Large intestine (tissue), 3 donors: ENCODE measurements around the gene LHFPL6. TPM values are rescaled to one million over a fixed set of nuclear protein-coding genes. Genes with fewer than 3 reads are reported as not detected.

Source experiments
- DNase-seq, 2 donors: peaks; one replicate each; pipeline versions ENCODE4 v3.0.0 to v3.0.0-alpha.2; 2013
- H3K27ac ChIP-seq: one replicate; pipeline ENCODE4 v1.5.1; 2013; ENCODE audit warnings: low read length
- H3K27me3 ChIP-seq: 2 replicates; pipeline ENCODE4 v1.6.1; 2013; ENCODE audit warnings: low read length; ENCODE audit not compliant: control insufficient read depth, insufficient read depth
- H3K36me3 ChIP-seq: 2 replicates; pipeline ENCODE4 v1.6.1; 2013; ENCODE audit warnings: low read length; ENCODE audit not compliant: control insufficient read depth, insufficient read depth
- H3K4me1 ChIP-seq: one replicate; pipeline ENCODE4 v1.6.1; 2013; ENCODE audit warnings: low read length; ENCODE audit not compliant: control insufficient read depth, insufficient read depth
- H3K4me3 ChIP-seq: one replicate; pipeline ENCODE4 v1.5.1; 2013; ENCODE audit warnings: low read length
- H3K9me3 ChIP-seq: one replicate; pipeline ENCODE4 v1.6.1; 2013; ENCODE audit warnings: mild to moderate bottlenecking, low read depth, low read length, moderate library complexity; ENCODE audit not compliant: control insufficient read depth
- WGBS: methylation state at CpG from one replicate; pipeline ENCODE4 v1.1.5; 2013; ENCODE audit warnings: low lambda C conversion rate; ENCODE audit not compliant: insufficient coverage; 5-methylcytosine and 5-hydroxymethylcytosine counted together
- polyA plus RNA-seq: library from polyadenylated mRNA; unstranded; fragments of 120-200 nt; gene quantifications from one replicate; pipeline ENCODE4 v1.2.1, GENCODE V29; 2013

Gene LHFPL6
- polyA plus RNA-seq, 1 donor, result 22.6 TPM

DNA sequence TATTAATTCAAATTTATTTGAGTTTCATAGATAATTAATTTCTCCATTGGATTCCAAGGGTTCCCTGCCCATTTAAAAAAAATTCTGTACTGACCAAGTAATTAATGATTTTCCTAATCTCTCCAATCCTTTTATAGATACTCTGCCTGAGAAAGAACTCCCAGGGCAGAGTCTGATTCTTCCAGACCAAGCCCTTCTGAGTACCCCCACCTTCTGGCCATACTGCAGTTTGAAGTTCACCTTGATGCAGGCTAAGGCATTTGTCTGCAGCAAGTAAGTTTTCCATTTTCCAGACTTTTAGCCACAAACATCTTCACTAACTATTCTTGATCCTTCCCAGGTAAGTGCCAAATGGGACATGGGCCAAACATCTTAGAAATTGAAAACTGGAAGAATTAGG is 195.9 kb downstream of the LHFPL6 start:
- no peaks in the 10 kb centered on the region for H3K36me3 ChIP-seq
- H3K9me3 ChIP-seq, result no peaks in the 10 kb centered on the region
- no peak overlapping the region for H3K27ac ChIP-seq
- H3K4me3 ChIP-seq, result no peak overlapping the region
- DNase-seq, result no peak
- H3K4me1 ChIP-seq, result no peaks in the 10 kb centered on the region
- no peaks in the 10 kb centered on the region for H3K27me3 ChIP-seq

DNA sequence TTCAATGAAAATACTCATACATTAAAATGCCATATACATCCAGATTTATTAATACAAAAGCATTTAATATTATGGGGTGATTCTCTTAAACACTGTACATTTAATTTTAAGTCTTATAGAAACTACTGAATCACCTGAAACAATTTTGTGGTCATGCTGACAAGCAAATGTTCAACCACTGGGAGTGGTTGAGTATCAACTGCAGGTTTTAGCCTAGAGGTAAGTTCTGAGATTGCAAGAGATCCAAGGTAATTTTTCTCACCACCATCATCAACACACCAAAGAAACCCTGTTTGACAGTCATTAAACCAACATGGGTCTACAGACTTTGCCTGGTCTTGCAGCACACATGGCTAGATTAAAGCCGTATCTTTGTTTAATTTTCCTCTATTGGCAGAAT is 196.3 kb downstream of the LHFPL6 start:
- Histone ChIP-seq H3K4me3 (no peak overlapping the region), H3K36me3 (no peaks in the 10 kb centered on the region), H3K27me3 (no peaks in the 10 kb centered on the region), H3K27ac (no peak overlapping the region), H3K4me1 (no peaks in the 10 kb centered on the region), H3K9me3 (no peaks in the 10 kb centered on the region)
- no peak for DNase-seq
- no CpG with 5 or more reads among the region's 1 CpG for WGBS

DNA sequence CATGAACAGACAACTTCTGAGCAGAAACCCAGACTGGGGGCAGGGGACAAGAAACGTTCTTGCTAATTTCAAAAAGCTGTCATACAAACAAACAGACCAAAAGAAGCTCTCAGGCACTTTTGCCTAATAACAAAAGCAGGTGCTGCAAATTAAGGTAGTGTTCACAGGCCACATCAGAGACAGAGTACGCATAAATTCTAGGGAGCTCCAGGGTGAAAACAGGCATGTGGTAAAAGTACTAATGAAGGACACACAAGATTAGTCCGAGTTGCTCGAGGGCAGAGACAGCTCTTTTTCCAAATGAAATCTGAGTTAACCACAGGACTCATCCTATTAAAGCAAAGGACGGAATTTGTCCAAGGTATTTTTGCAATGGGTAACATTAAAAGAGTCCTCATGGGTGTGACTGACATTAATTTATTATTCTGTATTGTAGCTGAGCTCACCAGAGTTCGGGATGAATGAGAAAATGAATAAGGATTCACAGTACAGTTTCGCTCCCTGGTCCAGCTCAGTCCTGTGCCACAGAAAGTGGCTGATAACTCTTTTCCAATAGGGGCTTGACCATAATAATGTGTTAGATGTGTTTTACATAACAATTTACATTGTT is 197.3 kb downstream of the LHFPL6 start:
- Histone ChIP-seq H3K9me3 (no peaks in the 10 kb centered on the region), H3K27ac (no peak overlapping the region), H3K27me3 (no peaks in the 10 kb centered on the region), H3K4me1 (no peaks in the 10 kb centered on the region), H3K36me3 (no peaks in the 10 kb centered on the region), H3K4me3 (no peak overlapping the region)
- no peak for DNase-seq
- 90% methylated on average over 2 of the region's 7 CpGs for WGBS

DNA sequence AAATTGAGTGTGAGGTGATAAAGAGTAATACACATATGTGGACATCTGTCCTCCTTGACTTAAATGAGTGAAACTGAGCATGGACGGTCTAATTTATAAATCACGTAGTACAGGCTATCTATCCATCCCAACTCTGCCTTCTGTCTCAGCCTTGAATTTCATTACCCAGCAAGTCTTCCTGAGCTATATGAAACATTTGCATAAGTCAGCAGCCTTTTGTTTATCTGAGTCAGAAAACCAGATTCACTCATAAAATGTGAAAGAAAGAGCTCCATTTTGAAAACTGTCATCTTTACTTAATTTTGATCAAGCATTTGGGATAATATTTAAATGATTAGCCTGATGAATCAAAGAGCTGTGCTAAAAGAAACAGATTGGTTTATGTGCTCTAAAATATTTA is 197.9 kb downstream of the LHFPL6 start:
- no peak overlapping the region for H3K27ac ChIP-seq
- no peaks in the 10 kb centered on the region for H3K9me3 ChIP-seq
- no peak overlapping the region for H3K4me3 ChIP-seq
- H3K4me1 ChIP-seq, result no peaks in the 10 kb centered on the region
- 100% methylated on average over 1 of the region's 2 CpGs for WGBS
- no peaks in the 10 kb centered on the region for H3K27me3 ChIP-seq
- H3K36me3 ChIP-seq, result no peaks in the 10 kb centered on the region
- no peak for DNase-seq

DNA sequence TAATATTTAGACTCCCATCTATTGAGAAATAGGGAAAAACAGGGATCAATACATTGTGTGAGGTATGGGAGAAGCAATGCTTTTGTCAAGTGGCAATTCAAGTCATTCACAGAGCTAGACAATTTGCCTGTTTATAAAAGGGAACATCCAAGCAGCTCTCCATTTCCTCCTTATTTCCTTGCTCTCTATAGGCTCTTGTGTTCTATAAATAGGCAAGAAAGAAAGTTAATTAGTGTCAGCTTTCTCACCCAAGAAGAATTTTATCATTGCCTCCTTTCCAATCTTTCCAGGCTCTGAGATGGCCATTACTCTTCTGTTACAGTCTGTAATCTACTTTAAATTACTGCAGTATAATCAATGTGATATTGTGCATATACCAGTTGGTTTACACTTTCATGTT is 199.9 kb downstream of the LHFPL6 start:
- Histone ChIP-seq H3K4me3 (no peak overlapping the region), H3K27me3 (no peaks in the 10 kb centered on the region), H3K36me3 (no peaks in the 10 kb centered on the region), H3K27ac (no peak overlapping the region), H3K9me3 (no peaks in the 10 kb centered on the region), H3K4me1 (no peaks in the 10 kb centered on the region)
- DNase-seq, result no peak

DNA sequence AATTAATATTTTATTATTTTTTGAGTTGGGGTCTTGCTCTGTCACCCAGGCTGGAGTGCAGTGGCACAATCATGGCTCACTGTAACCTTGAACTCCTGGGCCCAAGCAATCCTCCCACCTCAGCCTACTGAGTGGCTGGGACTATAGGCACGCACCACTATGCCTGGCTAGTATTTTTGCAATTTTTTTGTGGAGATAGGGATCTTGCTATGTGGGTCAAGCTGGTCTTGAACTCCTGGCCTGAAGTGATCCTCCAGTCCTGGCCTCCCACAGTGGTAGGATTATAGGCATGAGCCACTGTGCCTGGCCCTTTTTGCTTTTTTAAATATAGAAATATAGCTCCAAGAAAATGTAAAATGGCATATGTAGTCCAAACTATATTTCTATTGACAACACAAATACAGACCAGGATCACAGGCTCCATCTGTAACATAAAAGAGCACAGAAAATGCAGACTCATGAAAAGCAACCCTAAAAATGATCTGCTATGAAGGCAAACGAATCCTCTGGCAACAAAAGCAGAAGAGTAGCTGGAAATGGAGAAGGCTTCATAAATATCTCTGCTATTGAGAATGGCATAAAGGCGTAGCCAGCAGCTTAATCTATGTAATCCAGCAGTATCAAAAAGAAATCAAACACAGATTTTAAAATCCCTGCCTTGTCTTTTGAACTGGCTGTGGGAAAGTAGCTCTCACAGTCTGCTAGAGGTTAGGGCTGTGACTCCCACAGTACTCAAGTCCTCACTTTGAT is 200.6 kb downstream of the LHFPL6 start:
- no peaks in the 10 kb centered on the region for H3K9me3 ChIP-seq
- H3K4me1 ChIP-seq, result no peaks in the 10 kb centered on the region
- H3K4me3 ChIP-seq, result no peak overlapping the region
- no peak for DNase-seq
- H3K27me3 ChIP-seq, result no peaks in the 10 kb centered on the region
- H3K27ac ChIP-seq, result no peak overlapping the region
- H3K36me3 ChIP-seq, result no peaks in the 10 kb centered on the region
- no CpG with 5 or more reads among the region's 3 CpGs for WGBS

DNA sequence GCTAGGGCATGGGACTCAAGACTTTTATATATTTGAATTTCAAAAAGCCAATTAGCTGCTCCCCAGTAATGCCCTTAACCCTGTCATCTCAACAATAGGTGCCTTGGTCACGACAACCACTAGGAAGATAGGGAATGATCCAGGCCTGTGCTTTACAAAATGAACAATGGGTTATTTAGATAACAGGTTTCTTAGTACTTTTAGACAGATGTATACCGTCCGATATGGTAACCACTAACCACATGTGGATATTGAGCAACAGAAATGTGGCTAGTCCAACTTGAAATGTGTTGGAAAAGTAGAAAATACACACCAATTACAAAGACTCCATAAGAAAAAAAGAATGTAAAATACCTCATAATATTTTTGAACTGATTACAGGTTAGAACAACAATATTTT is 201.2 kb downstream of the LHFPL6 start:
- no peaks in the 10 kb centered on the region for H3K27me3 ChIP-seq
- no peak for DNase-seq
- WGBS, result 94% methylated on average over 2 of the region's 3 CpGs
- no peaks in the 10 kb centered on the region for H3K9me3 ChIP-seq
- no peaks in the 10 kb centered on the region for H3K36me3 ChIP-seq
- H3K4me3 ChIP-seq, result no peak overlapping the region
- H3K4me1 ChIP-seq, result no peaks in the 10 kb centered on the region
- H3K27ac ChIP-seq, result no peak overlapping the region

DNA sequence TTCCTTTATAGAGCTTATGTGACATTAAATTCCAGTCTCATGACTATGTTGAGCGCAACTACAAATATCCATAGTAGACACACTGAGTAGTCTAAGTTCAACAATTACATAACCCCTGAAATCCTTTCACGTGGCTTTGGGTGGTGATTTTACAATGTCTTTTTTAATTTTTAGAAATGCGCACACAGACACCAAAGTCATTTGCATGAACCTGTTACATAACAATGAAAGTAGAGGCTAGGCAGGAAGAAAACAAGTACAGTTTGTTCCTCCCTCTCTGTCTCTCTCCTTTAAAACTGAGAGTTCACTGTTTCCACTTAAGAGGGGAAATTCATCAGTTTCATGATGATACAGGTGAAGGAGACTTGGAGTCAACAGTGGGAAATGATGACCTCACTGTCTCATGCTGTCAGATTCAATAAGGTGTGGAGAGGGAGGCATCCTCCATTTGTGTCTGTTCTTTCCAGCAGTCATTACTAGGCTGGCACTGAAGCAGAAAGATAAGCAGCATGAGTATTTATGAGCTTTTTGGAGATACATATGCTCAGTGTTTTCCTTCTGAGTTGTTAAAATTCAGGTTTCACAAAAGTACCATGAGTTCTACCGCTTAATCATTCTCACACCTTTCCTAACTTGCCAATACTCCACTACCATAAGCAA is 201.8 kb downstream of the LHFPL6 start:
- no peak for DNase-seq
- Histone ChIP-seq H3K4me1 (no peaks in the 10 kb centered on the region), H3K9me3 (no peaks in the 10 kb centered on the region), H3K36me3 (no peaks in the 10 kb centered on the region), H3K27me3 (no peaks in the 10 kb centered on the region), H3K27ac (no peak overlapping the region), H3K4me3 (no peak overlapping the region)
- WGBS, result no CpG with 5 or more reads among the region's 4 CpGs

DNA sequence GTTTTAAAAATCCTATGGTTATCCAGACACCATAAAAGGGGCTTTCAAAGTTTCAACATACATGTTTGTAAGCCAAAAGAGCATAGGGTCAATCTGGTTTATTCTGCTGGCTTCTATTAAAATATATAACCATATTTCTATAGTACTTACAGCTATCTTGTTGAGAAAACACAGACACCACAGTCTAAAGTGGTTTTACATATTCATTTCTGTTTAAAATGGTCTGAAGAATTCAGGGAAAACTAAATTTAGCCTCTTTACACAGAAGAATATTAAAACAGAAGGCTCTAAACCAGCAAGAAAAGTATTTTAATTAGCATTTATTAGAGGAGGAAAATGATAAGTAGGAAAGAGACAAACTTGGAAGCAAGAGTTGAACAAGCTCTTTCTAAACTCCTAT is 203.9 kb downstream of the LHFPL6 start:
- H3K9me3 ChIP-seq, result no peaks in the 10 kb centered on the region
- H3K4me3 ChIP-seq, result no peak overlapping the region
- no peak overlapping the region for H3K27ac ChIP-seq
- H3K4me1 ChIP-seq, result no peaks in the 10 kb centered on the region
- H3K36me3 ChIP-seq, result no peaks in the 10 kb centered on the region
- H3K27me3 ChIP-seq, result no peaks in the 10 kb centered on the region
- no peak for DNase-seq

DNA sequence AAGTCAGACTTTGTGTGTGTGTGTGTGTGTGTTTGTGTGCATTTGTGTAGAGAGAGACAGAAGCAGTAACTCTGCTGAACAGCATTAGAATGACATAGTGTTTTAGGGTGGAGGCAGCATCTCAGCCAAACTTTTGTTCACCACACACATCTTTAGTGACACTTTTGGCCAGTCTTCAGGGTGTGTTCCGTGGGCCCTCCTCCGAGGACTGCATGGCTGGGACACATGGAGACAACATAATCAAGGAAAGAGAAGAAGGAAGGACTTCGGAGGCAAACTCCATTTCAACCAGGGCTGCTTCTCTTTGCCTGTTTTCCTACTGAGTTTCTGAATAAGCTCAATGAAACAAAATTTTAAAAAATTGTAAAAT is 205.1 kb downstream of the LHFPL6 start:
- no CpG with 5 or more reads among the region's 3 CpGs for WGBS
- Histone ChIP-seq H3K4me3 (no peak overlapping the region), H3K36me3 (no peaks in the 10 kb centered on the region), H3K4me1 (no peaks in the 10 kb centered on the region), H3K27ac (no peak overlapping the region), H3K9me3 (no peaks in the 10 kb centered on the region), H3K27me3 (no peaks in the 10 kb centered on the region)
- DNase-seq, result no peak
